KOPT-K1 (cell line): ENCODE results near the gene TRMT11.
"Not testable (repeated sequence)": the region's sequence is repeated elsewhere in the genome, so short reads cannot be mapped to it uniquely, and the experiment has no call there.

ENCODE experiments used
- H3K27ac ChIP-seq: fragments of 200-600 bp; sonication (generic); 2 replicates; pipeline ENCODE4 v1.5.1; 2016; ENCODE audit warnings: antibody characterized with exemption, mild to moderate bottlenecking, low read depth, low read length; ENCODE audit not compliant: poor library complexity, severe bottlenecking
- H3K36me3 ChIP-seq: fragments of 200-600 bp; sonication (generic); 2 replicates; pipeline ENCODE4 v1.5.1; 2017; ENCODE audit warnings: antibody characterized with exemption, mild to moderate bottlenecking, low read length, moderate library complexity; ENCODE audit not compliant: insufficient read depth
- H3K9me3 ChIP-seq: fragments of 200-600 bp; sonication (generic); 2 replicates; pipeline ENCODE4 v1.5.1; 2017; ENCODE audit warnings: antibody characterized with exemption, low read length, mild to moderate bottlenecking; ENCODE audit not compliant: insufficient read depth, poor library complexity, severe bottlenecking

The TRMT11 gene

DNA sequence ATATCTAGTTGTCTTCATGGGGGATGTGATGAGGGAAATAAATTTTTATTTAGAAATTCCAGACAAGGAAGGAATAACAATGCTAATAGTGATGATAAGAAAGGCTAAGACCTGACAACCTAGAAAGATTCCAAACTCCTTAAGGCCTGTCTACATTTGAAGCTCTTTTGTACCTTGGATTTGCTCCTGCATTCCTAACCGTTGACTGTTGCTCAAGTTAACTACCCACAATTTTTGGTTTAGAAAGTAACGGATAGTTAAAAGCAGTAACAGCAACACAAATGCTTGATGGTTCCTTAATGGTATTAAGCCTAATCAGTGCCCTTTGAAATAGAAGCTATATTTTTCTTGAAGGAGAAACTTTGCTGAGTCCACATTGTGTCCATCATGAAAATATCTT is 52.9 kb downstream of the TRMT11 start:
- H3K9me3 ChIP-seq, result no peaks in the 10 kb centered on the region
- H3K36me3 ChIP-seq, result peaks cover 59% of the 10 kb centered on the region
- no peak overlapping the region for H3K27ac ChIP-seq

DNA sequence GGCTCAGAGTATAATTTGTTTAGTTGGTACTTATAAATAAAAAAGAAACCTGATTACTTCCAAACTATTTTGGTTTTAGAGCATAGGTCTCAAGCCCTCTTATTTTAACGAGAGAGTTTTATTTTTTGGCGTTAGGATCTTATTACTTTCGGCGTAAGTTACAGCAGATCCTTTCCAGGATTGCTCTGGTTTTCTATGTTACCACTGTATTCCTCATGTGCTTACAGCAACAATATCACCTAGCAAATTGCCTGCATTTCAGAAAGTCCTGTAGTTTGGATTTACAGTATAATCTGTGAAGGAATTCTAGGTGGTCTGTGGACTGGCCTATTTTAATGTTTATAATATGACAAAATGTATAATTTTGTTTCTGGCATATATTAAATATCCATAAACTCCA is 54.1 kb downstream of the TRMT11 start:
- Histone ChIP-seq H3K36me3 (peaks cover 59% of the 10 kb centered on the region), H3K9me3 (no peaks in the 10 kb centered on the region), H3K27ac (no peak overlapping the region)

DNA sequence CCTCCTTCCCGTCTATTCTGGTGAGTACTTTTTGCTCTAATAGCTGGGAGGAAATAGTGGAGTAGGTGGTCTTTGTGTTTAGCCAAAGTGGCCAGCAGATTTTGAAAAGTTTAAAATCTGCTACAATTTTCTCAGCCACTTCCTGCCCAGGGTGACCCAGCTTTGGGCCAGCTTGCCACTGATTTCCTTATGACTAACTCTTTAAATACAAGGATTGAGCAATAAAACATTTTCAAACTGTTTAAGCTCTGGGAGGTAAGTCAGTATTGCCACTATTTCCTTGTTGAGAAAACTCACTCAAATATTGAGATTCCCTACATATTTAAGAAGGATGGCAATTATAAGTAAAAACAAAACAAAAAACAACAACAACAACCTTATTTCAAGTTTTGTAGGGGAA is 54.5 kb downstream of the TRMT11 start:
- Histone ChIP-seq H3K27ac (no peak overlapping the region), H3K36me3 (peaks cover 57% of the 10 kb centered on the region), H3K9me3 (no peaks in the 10 kb centered on the region)

DNA sequence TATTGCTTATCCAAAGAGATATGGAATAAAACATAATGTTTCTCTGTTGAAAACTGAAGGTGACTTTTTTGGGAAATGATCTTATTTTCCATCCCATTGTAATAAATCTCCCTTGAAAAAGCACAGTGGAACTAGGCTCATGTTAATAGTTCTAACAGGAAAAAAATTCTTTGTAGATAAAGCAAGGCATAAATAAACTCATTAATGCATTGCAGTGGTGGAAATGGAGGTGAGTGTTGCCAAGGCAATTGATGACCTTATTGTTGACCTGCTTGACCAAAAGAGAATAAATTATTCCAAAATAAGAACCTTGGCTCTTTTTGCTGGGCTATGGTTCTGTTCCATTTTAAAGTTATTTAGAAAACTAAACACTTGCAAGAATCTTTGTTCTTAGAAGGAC is 55.2 kb downstream of the TRMT11 start:
- H3K27ac ChIP-seq, result no peak overlapping the region
- H3K9me3 ChIP-seq, result no peaks in the 10 kb centered on the region
- H3K36me3 ChIP-seq, result peaks cover 51% of the 10 kb centered on the region

DNA sequence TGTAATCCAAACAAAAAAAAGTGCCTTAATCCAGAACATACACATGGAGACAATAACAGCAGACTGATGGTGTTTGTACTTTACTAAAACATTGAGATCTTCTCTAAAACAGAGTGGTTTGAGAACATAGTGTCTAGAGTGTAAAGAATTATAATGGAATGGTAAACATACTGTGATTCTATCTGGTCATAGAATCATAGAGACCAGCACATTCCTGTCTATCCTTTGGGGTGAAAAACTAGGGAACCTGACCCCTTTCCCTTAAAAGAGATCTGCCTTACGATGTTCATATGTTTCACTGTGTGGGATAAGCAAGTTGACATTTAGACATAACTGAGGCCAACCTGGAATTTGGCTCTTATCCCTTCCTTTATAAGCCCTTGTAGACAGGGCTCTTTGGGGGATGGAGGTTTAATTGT is 55.7 kb downstream of the TRMT11 start:
- no peaks in the 10 kb centered on the region for H3K9me3 ChIP-seq
- H3K36me3 ChIP-seq, result peaks cover 48% of the 10 kb centered on the region
- no peak overlapping the region for H3K27ac ChIP-seq

DNA sequence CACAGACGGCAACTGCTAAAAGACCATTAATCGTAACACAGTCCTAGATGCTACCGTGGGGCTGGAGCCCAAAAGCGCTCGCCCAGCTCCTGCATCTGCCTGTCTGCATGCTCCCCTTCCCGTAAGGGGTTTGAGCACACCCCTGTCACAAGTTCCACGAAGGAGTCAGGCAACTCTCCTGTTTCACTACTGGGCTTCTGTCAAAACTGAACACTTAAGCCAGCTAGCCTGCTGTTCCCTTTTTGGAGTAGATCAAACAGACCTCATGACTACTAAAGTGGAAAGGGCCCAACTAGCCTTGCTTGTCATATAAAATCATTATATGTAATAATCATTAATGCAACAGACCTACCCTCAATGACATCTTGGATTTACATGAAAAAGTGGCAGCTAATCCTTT is 61.3 kb downstream of the TRMT11 start:
- no peaks in the 10 kb centered on the region for H3K9me3 ChIP-seq
- no peak overlapping the region for H3K27ac ChIP-seq
- H3K36me3 ChIP-seq, result peaks cover 18% of the 10 kb centered on the region; the same call in 1 of the 2 replicates

DNA sequence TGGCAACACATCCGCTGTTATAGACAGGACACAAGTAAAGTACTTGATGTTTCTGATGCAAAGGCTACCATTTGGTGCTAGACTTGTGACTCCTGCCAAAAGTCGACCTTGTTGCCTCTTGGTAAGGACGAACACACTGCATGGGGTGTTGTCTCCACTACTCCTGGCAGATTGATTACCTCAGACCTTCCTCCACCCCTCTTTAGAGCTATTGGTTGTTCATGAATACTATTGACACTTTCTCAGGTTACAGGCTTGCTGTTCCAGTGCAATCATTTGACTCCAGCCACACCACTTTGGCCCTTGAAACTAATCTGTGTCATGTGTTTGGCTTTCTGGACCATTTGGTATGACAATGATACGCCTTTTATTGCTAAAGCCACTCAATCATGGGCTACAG is 62.3 kb downstream of the TRMT11 start:
- Histone ChIP-seq H3K27ac (no peak overlapping the region), H3K36me3 (peaks cover 18% of the 10 kb centered on the region; the same call in 1 of the 2 replicates)

DNA sequence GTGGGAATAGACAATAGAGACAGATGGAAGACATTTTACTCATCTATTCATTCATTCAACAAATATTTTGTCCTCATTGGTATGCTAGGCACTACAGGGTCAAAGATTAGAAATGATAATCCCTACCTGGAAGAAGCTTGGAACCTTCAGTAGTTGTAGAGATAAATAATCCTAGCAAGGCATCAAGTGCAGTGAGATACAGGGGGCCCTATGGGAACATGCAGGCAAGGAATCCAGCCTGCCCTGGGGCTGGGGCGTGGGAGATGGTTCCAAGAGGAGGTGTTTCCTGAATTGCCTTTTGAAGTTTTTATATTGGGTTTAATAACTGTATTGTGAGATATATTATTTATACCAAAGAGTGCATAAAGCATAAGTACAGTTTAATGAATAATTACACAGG is 64.5 kb downstream of the TRMT11 start:
- Histone ChIP-seq H3K27ac (no peak overlapping the region), H3K9me3 (no peaks in the 10 kb centered on the region), H3K36me3 (peaks cover 18% of the 10 kb centered on the region; the same call in 1 of the 2 replicates)

More for the DNA sequence above, 62.3 kb downstream of the TRMT11 start:
- no peaks in the 10 kb centered on the region for H3K9me3 ChIP-seq

DNA sequence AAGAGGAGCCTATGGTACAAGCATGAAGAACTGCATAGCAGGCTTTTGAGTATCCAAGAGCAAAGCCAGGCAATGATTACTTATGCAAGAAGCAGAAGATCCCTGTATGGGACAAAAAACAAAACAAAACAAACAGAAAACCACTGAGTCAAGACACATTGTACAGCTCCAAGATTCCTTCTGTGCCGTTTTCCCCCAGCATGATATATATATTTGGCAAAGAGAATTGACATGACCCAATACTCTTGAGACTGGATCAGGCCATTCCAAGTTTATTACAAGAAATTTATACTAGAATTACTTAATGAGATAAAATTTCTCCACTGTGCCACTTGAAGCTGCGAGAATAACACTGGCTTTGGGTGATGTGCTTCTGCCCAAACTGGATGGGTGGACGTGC is 65.5 kb downstream of the TRMT11 start:
- Histone ChIP-seq H3K27ac (no peak overlapping the region), H3K36me3 (peaks cover 18% of the 10 kb centered on the region; the same call in 1 of the 2 replicates), H3K9me3 (no peaks in the 10 kb centered on the region)

DNA sequence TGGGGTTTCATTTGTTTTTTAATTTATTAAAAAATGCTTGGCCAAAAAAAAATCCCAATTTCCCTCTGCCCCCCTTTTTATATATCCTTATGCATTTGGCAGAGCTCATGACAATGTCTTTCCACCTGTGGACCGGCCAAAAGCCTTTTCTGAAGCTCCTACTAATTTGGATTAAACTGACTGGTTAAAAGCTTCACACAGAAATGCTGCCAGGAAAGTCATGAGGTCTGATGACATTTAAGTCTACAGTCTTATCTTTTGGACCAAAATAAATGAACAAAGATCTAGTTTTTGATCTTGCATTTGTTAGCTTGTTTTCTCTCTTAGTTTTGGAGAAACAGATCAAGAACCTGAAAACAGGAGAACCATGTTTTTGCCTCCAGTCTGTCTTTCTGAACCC is 66.1 kb downstream of the TRMT11 start:
- H3K36me3 ChIP-seq, result peaks cover 12% of the 10 kb centered on the region; the same call in 1 of the 2 replicates
- H3K27ac ChIP-seq, result no peak overlapping the region
- H3K9me3 ChIP-seq, result no peaks in the 10 kb centered on the region

DNA sequence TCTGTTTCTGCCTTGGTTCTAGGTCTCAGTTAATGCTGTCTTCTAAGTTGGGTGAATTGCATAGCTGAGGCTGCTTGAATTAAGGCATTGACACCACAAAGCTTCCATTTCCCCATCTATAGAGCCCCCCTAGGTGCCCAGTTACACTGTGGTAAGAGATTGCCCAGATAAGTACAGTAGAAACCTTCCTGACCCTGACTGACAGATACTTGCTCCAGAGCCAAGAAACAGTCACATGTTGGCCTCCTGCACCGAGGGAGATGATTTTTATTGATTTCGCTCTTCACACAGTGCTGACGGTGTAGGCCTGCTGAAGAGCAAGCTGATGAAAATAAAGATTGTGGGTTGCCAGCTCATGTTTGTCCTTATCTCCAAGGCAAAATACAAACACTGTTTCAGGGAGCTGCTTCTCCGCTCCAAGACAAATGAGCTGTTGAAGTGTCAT is 67.9 kb downstream of the TRMT11 start:
- H3K9me3 ChIP-seq, result no peaks in the 10 kb centered on the region
- H3K27ac ChIP-seq, result no peak overlapping the region
- H3K36me3 ChIP-seq, result no peaks in the 10 kb centered on the region

DNA sequence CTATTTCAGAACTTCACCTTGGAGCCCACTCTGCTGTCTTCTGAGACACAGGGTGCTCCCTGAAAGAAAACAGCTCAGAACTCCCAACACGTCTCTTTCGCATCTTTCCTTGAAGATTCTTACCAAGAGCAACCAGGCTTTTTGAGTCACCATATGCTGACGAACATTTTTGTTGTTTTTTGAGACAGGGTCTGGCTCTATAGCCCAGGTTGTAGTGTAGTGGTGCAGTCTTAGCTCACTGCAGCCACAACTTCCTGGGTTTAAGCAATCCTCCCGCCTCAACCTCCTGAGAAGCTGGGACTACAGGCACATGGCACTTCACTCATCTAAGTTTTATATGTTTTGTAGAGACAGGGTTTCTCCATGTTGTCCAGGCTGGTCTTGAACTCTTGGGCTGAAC is 68.5 kb downstream of the TRMT11 start:
- Histone ChIP-seq H3K27ac (no peak overlapping the region), H3K36me3 (0 out of 2 replicates have a peak, but pooled peaks cover under 1% of the 10 kb centered on the region), H3K9me3 (no peaks in the 10 kb centered on the region)

DNA sequence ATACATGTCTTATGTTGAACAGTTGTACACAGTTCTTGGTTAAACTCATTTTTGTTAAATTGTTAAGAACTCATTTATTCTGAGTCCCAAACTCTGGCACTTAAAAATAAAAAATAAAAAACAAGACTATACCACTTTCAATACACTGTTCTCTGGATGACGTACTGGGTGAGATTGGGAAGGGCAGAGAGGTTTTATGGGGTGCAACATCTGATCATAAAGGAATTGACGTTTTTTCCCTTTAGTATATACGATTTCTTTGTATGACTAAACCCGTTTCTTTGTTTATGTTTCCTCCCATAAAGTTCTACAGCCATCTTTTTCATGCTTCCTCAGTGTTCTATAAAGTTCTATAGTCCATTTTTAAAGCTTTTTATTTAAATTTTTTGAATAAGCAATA is 69.1 kb downstream of the TRMT11 start:
- Histone ChIP-seq H3K36me3 (0 out of 2 replicates have a peak, but pooled peaks cover 4% of the 10 kb centered on the region), H3K9me3 (no peaks in the 10 kb centered on the region), H3K27ac (no peak overlapping the region)

DNA sequence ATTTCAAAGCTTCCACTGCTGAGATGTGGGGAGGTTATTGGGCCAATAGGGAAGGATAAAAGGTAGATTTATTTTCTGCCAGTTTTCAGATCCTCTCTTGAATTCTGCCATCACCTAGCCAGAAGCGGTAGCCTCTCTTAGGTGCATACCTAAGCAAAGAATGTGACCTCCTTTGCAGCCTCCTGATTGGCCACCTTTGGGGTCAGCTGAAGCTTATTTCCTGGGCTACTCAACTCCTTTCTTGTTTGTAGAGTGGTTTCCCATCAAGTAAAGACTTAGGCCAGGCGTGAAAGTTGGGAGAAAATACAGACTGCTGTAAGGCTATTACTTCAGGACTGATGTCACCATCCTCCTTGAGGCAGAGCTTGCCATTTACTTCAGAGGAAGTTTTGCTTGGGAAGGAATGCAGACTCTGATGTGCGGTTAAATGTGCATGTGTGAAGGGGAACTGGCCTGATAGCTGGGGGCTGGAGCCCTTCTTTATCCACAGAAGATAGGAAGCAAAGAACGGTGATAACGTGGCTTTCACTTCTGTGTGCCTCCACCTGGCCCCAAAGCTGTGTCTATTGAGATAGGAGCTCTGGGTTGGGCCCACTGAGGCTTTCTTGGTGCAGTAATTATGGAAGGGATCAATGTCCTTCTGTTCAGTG is 70.1 kb downstream of the TRMT11 start:
- Histone ChIP-seq H3K36me3 (0 out of 2 replicates have a peak, but pooled peaks cover 4% of the 10 kb centered on the region), H3K27ac (no peak overlapping the region), H3K9me3 (no peaks in the 10 kb centered on the region)

DNA sequence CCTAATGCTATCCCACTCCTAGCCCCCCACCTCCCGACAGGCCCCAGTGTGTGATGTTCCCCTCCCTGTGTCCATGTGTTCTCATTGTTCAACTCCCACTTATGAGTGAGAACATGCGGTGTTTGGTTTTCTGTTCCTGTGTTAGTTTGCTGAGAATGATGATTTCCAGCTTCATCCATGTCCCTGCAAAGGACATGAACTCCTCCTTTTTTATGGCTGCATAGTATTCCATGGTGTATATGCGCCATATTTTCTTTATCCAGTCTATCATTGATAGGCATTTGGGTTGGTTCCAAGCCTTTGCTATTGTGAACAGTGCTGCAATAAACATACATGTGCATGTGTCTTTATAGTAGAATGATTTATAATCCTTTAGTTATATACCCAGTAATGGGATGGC is 71.7 kb downstream of the TRMT11 start:
- H3K36me3 ChIP-seq, H3K27ac ChIP-seq, H3K9me3 ChIP-seq: not testable (repeated sequence)

DNA sequence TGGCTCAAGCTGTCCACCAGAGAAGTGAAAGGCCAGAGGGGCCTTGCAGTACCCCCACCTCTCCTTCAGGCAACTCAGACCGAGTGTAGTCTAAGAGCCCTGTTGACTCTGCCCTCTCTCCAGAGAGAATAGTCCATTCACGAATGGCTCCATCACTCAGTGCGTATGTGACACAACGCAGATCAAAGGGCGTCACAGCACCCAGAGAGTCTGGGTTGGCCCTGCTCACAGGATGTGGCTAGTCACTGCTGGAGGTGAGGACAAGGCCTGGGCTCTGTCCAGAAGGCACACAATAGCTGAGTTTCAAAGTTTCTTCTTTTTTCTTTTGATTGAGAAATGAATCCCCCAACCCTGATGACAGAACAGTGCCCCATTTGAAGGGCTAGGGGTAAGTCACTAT is 74.1 kb downstream of the TRMT11 start:
- Histone ChIP-seq H3K9me3 (no peaks in the 10 kb centered on the region), H3K27ac (no peak overlapping the region)

More for the DNA sequence above, 74.1 kb downstream of the TRMT11 start:
- 0 out of 2 replicates have a peak, but pooled peaks cover 4% of the 10 kb centered on the region for H3K36me3 ChIP-seq
